Suppressor macrophage treated with lipopolysaccharide for 1 hour (primary cell): ENCODE data around the gene TAF1.
"Not testable (repeated sequence)": the region's sequence is repeated elsewhere in the genome, so short reads cannot be mapped to it uniquely, and the experiment has no call there.

Source experiments
- DNase-seq, 3 donors: peaks; one replicate each; pipeline ENCODE4 v3.0.0-alpha.2; 2020 to 2022

Gene TAF1

GRCh38 chrX:71513731-71514130, 147.6 kb downstream of the TAF1 start:
- DNase-seq: not testable (repeated sequence)

- peak in 2 of 3 donors; percentile 25 to 34 for DNase-seq
Observed at GRCh38 chrX:71514367-71515037, 148.3 kb downstream of the TAF1 start.

GRCh38 chrX:71515038-71515396, 148.9 kb downstream of the TAF1 start:
- no peak for DNase-seq
